Calu3 (cell line): Measurements from ENCODE around the gene NTM. TPM values are rescaled to one million over a fixed set of nuclear protein-coding genes. Genes with fewer than 3 reads are reported as not detected.

Experiments used
- BruUV-seq: library from RNA; stranded (reverse); fragments of 400-500 nt; replicated peaks from 2 replicates; lab custom pipeline; 2021; lab: Mats Ljungman, UMichigan
- CTCF ChIA-PET: fragments of 300-600 bp; sonication (Branson Sonifier 250); formaldehyde crosslinking; loops from one replicate; lab custom pipeline; 2022; ENCODE audit warnings: antibody characterized with exemption; lab: Charles Lee
- DNase-seq: peaks from one replicate; pipeline ENCODE4 v3.0.0; 2022
- H3K27ac Mint-ChIP-seq: one replicate; pipeline ENCODE4 v1.8.0; 2022; ENCODE audit warnings: mixed read lengths; ENCODE audit not compliant: unreplicated experiment
- H3K27me3 Mint-ChIP-seq: one replicate; pipeline ENCODE4 v1.8.0; 2022; ENCODE audit warnings: mixed read lengths; ENCODE audit not compliant: unreplicated experiment
- H3K36me3 Mint-ChIP-seq: one replicate; pipeline ENCODE4 v1.8.0; 2022; ENCODE audit warnings: mild to moderate bottlenecking, moderate library complexity, mixed read lengths; ENCODE audit not compliant: insufficient read depth, unreplicated experiment
- H3K4me1 Mint-ChIP-seq: one replicate; pipeline ENCODE4 v1.8.0; 2022; ENCODE audit warnings: mild to moderate bottlenecking, low read depth, mixed read lengths; ENCODE audit not compliant: unreplicated experiment
- H3K4me3 Mint-ChIP-seq: one replicate; pipeline ENCODE4 v1.8.0; 2022; ENCODE audit warnings: mild to moderate bottlenecking, low read depth, moderate library complexity, mixed read lengths; ENCODE audit not compliant: unreplicated experiment
- H3K9me3 Mint-ChIP-seq: one replicate; pipeline ENCODE4 v1.8.0; 2022; ENCODE audit warnings: low read depth, mixed read lengths; ENCODE audit not compliant: unreplicated experiment
- CTCF ChIP-seq: fragments of 200-600 bp; IDR thresholded peaks from one replicate; pipeline ENCODE4 v1.8.0; 2022; ENCODE audit warnings: antibody characterized with exemption; ENCODE audit not compliant: unreplicated experiment
- intact Hi-C: fragments of 100-400 bp; cut with micrococcal nuclease; formaldehyde crosslinking; loops from one replicate; pipeline ENCODE4 v1.10.0; 2022; ENCODE audit not compliant: unreplicated experiment
- total RNA-seq: library from RNA; stranded (reverse); gene quantifications from 2 replicates; pipeline ENCODE4 v1.2.3, GENCODE V29; 2022

The NTM gene
- total RNA-seq, 1 experiment from 2014 or later: not detected

- BruUV-seq: no TSS peak
- H3K36me3 Mint-ChIP-seq: no peaks in the 10 kb centered on the region
- intact Hi-C loops: no loop called here
Measured at GRCh38 chr11:131687291-131688047, 317.1 kb downstream of the NTM start.

GRCh38 chr11:131688048-131688693 lies 317.8 kb downstream of the NTM start:
- peak; percentile 32 for TF ChIP-seq CTCF
- CTCF ChIA-PET: no interaction called here
- H3K4me3 Mint-ChIP-seq: no peak overlapping the region
- no peak overlapping the region for H3K27ac Mint-ChIP-seq
- no peaks in the 10 kb centered on the region for H3K36me3 Mint-ChIP-seq
- no TSS peak for BruUV-seq
- DNase-seq: peak; percentile 3
- intact Hi-C loops: no loop called here
- no peaks in the 10 kb centered on the region for H3K4me1 Mint-ChIP-seq
- peaks cover 5% of the 10 kb centered on the region for H3K9me3 Mint-ChIP-seq
- H3K27me3 Mint-ChIP-seq: no peaks in the 10 kb centered on the region

More at GRCh38 chr11:131687291-131688047, 317.1 kb downstream of the NTM start:
- Mint-ChIP-seq H3K27me3 (no peaks in the 10 kb centered on the region), H3K27ac (no peak overlapping the region), H3K9me3 (peaks cover 5% of the 10 kb centered on the region), H3K4me1 (no peaks in the 10 kb centered on the region), H3K4me3 (no peak overlapping the region)
- CTCF ChIA-PET: no interaction called here
- TF ChIP-seq CTCF: no peak
- no peak for DNase-seq

GRCh38 chr11:131689049-131689925 lies 318.9 kb downstream of the NTM start:
- no peak overlapping the region for H3K4me3 Mint-ChIP-seq
- no peaks in the 10 kb centered on the region for H3K4me1 Mint-ChIP-seq
- intact Hi-C loops: no loop called here
- no TSS peak for BruUV-seq
- H3K36me3 Mint-ChIP-seq: no peaks in the 10 kb centered on the region
- no peak for DNase-seq
- H3K27me3 Mint-ChIP-seq: no peaks in the 10 kb centered on the region
- TF ChIP-seq CTCF: no peak
- H3K9me3 Mint-ChIP-seq: peaks cover 5% of the 10 kb centered on the region
- CTCF ChIA-PET: no interaction called here
- H3K27ac Mint-ChIP-seq: no peak overlapping the region

- no peaks in the 10 kb centered on the region for H3K36me3 Mint-ChIP-seq
- H3K4me1 Mint-ChIP-seq: no peaks in the 10 kb centered on the region
- H3K27ac Mint-ChIP-seq: no peak overlapping the region
- no peak overlapping the region for H3K4me3 Mint-ChIP-seq
- peaks cover 8% of the 10 kb centered on the region for H3K9me3 Mint-ChIP-seq
- intact Hi-C loops: no loop called here
- CTCF ChIA-PET: no interaction called here
- DNase-seq: no peak
- TF ChIP-seq CTCF: no peak
- no peaks in the 10 kb centered on the region for H3K27me3 Mint-ChIP-seq
- no TSS peak for BruUV-seq
Measured at GRCh38 chr11:131690362-131690761, 319.9 kb downstream of the NTM start.
